Keratinocyte (primary cell): ENCODE results near the gene ZMYM5.

Experiments used
- EZH2 ChIP-seq: IDR thresholded peaks from one replicate; pipeline ENCODE4 v1.6.1; 2012; ENCODE audit warnings: inconsistent platforms, mild to moderate bottlenecking, low read length, moderate library complexity
- TF ChIP-seq, protein P1 (sequence below), 3 experiments: IDR thresholded peaks in 1 of 3; conservative IDR thresholded peaks in 1 of 3; optimal IDR thresholded peaks in 1 of 3; 2 replicates in 2 of 3; 3 replicates in 1 of 3; pipeline versions ENCODE3 to v1.5.1; 2011; ENCODE audit warnings: low read length in 3 of 3, mild to moderate bottlenecking in 3 of 3, moderate library complexity in 2 of 3, control low read depth in 1 of 3, inconsistent platforms in 1 of 3; ENCODE audit not compliant: insufficient read depth in 2 of 3; ENCODE audit errors: extremely low read depth in 1 of 3

DNA sequence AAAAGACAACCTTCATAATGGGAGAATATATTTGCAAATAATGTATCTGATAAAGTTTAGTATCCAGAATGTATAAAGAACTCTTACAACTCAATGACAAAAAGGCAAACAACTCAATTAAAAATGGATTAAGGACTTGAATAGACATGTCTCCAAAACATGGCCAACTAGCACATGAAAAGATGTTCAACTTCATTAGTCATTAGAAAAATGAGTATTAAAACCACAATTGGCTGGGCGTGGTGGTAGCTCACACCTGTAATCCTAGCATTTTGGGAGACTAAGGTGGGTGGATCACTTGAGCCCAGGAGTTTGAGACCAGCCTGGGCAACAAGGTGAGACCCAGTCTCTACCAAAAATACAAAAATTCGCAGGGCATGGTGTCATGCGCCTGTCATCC is 18.8 kb upstream of the ZMYM5 start:
- TF ChIP-seq, protein P1, sequence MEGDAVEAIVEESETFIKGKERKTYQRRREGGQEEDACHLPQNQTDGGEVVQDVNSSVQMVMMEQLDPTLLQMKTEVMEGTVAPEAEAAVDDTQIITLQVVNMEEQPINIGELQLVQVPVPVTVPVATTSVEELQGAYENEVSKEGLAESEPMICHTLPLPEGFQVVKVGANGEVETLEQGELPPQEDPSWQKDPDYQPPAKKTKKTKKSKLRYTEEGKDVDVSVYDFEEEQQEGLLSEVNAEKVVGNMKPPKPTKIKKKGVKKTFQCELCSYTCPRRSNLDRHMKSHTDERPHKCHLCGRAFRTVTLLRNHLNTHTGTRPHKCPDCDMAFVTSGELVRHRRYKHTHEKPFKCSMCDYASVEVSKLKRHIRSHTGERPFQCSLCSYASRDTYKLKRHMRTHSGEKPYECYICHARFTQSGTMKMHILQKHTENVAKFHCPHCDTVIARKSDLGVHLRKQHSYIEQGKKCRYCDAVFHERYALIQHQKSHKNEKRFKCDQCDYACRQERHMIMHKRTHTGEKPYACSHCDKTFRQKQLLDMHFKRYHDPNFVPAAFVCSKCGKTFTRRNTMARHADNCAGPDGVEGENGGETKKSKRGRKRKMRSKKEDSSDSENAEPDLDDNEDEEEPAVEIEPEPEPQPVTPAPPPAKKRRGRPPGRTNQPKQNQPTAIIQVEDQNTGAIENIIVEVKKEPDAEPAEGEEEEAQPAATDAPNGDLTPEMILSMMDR (optimal IDR thresholded peaks at IDR 0.05 in 1 of 3, IDR thresholded peaks at IDR 0.05 in 1 of 3, conservative IDR thresholded peaks at IDR 0.05 in 1 of 3; ENCODE audit: extremely low read depth in 1 of 3, insufficient read depth in 2 of 3, low read length in 3 of 3): no peak
- no peak for TF ChIP-seq EZH2
